ENCODE results near the gene SMTNL2. TPM values are rescaled to one million over a fixed set of nuclear protein-coding genes. Genes with fewer than 3 reads are reported as not detected.
A peak's percentile ranks its signal among the peaks of the same experiment; 100 is the strongest.
"Not testable (repeated sequence)": the region's sequence is repeated elsewhere in the genome, so short reads cannot be mapped to it uniquely, and the experiment has no call there.

The SMTNL2 gene
- total RNA-seq, 1 donor from 2014 or later, result under 0.01 TPM

- no peak for DNase-seq
These were observed 19.8 kb downstream of the SMTNL2 start for GRCh38 chr17:4604111-4604644.

GRCh38 chr17:4604736-4605135 lies 20.4 kb downstream of the SMTNL2 start:
- DNase-seq, result not testable (repeated sequence)

GRCh38 chr17:4605826-4606225 lies 21.5 kb downstream of the SMTNL2 start:
- no peak for DNase-seq

- DNase-seq, result no peak
These were observed 23.0 kb downstream of the SMTNL2 start for GRCh38 chr17:4607261-4607741.

- DNase-seq, result peak; percentile 43
These were observed 23.5 kb downstream of the SMTNL2 start for GRCh38 chr17:4607773-4608187.

- DNase-seq, result no peak
These were observed 25.4 kb downstream of the SMTNL2 start for GRCh38 chr17:4609761-4610160.

- no peak for DNase-seq
These were observed 25.8 kb downstream of the SMTNL2 start for GRCh38 chr17:4610162-4610561.

- DNase-seq, result no peak
These were observed 26.3 kb downstream of the SMTNL2 start for GRCh38 chr17:4610656-4611055.

- no peak for DNase-seq
These were observed 32.1 kb downstream of the SMTNL2 start for GRCh38 chr17:4616476-4616875.

- no peak for DNase-seq
These were observed 32.8 kb downstream of the SMTNL2 start for GRCh38 chr17:4617090-4617489.

GRCh38 chr17:4617590-4618351 lies 33.4 kb downstream of the SMTNL2 start:
- DNase-seq, result no peak

GRCh38 chr17:4620531-4621101 lies 36.3 kb downstream of the SMTNL2 start:
- no peak for DNase-seq

- no peak for DNase-seq
These were observed 38.0 kb downstream of the SMTNL2 start for GRCh38 chr17:4622375-4622774.

GRCh38 chr17:4623249-4623648 lies 38.9 kb downstream of the SMTNL2 start:
- DNase-seq, result no peak

GRCh38 chr17:4624451-4624911 lies 40.2 kb downstream of the SMTNL2 start:
- not testable (repeated sequence) for DNase-seq

GRCh38 chr17:4625181-4625617 lies 40.9 kb downstream of the SMTNL2 start:
- DNase-seq, result peak; percentile 13

GRCh38 chr17:4626734-4627256 lies 42.5 kb downstream of the SMTNL2 start:
- DNase-seq, result no peak

- DNase-seq, result no peak
These were observed 47.1 kb downstream of the SMTNL2 start for GRCh38 chr17:4631431-4631830.

GRCh38 chr17:4631836-4632580 lies 47.7 kb downstream of the SMTNL2 start:
- no peak for DNase-seq

- no peak for DNase-seq
These were observed 48.2 kb downstream of the SMTNL2 start for GRCh38 chr17:4632581-4632920.

GRCh38 chr17:4633643-4634042 lies 49.3 kb downstream of the SMTNL2 start:
- DNase-seq, result no peak

GRCh38 chr17:4634976-4635375 lies 50.6 kb downstream of the SMTNL2 start:
- no peak for DNase-seq

GRCh38 chr17:4635823-4636375 lies 51.6 kb downstream of the SMTNL2 start:
- DNase-seq, result no peak

Data from dermis blood vessel endothelial cell (primary cell).